Measurements from ENCODE around the gene USP5. TPM values are rescaled to one million over a fixed set of nuclear protein-coding genes. Genes with fewer than 3 reads are reported as not detected.

USP5 gene
- total RNA-seq, 2 experiments from 2014 or later, result 70.4 to 129 TPM

GRCh38 chr12:6894321-6894720 lies 42.4 kb downstream of the USP5 start:
- Histone ChIP-seq H3K9me2 (ENCODE audit: insufficient read depth, low read length) (no peaks in the 10 kb centered on the region), H3K27ac (ENCODE audit: low read depth, low read length, poor library complexity, severe bottlenecking) (no peak overlapping the region), H3K79me2 (ENCODE audit: insufficient read depth, low read depth, low read length) (no peaks in the 10 kb centered on the region), H3K4me1 (ENCODE audit: insufficient read depth, low read length, poor library complexity, severe bottlenecking) (peaks cover 19% of the 10 kb centered on the region), H3K4me2 (ENCODE audit: low read length) (no peak overlapping the region), H3K4me3 (ENCODE audit: low read depth, low read length, poor library complexity, severe bottlenecking) (no peak overlapping the region), H2AFZ (ENCODE audit: low read length) (no peak overlapping the region), H3K36me3 (ENCODE audit: insufficient read depth, low read length) (no peaks in the 10 kb centered on the region), H4K20me1 (ENCODE audit: insufficient read depth, low read length) (no peaks in the 10 kb centered on the region), H3K9me3 (ENCODE audit: low read length) (no peaks in the 10 kb centered on the region)
- no peak for DNase-seq (ENCODE audit: low spot score)
- POLR2A ChIA-PET, result interaction anchor here (0.6 kb wide), 1 partner anchor 14 kb away, joined by 5 read pairs; no protein-coding TSS in a partner anchor
- intact Hi-C loops (cut with micrococcal nuclease; ENCODE audit: unreplicated experiment), result no loop called here
- BruUV-seq (replicated peaks), result no TSS peak
- no peak for TF ChIP-seq EZH2phosphoT487 (IDR thresholded peaks at IDR 0.05; ENCODE audit: borderline replicate concordance, low read depth, low read length)
- TF ChIP-seq CTCF (conservative IDR thresholded peaks at IDR 0.05; ENCODE audit: low read length), result no peak
- CTCF ChIA-PET (ENCODE audit: unreplicated experiment), result no interaction called here

- no peak for TF ChIP-seq CTCF (conservative IDR thresholded peaks at IDR 0.05; ENCODE audit: low read length)
- TF ChIP-seq EZH2phosphoT487 (IDR thresholded peaks at IDR 0.05; ENCODE audit: borderline replicate concordance, low read depth, low read length), result no peak
- no peak overlapping the region for H3K27ac ChIP-seq (ENCODE audit: low read depth, low read length, poor library complexity, severe bottlenecking)
- POLR2A ChIA-PET, result interaction anchor here (1.1 kb wide), 1 partner anchor 25 kb away, joined by 3 read pairs; no protein-coding TSS in a partner anchor
- CTCF ChIA-PET (ENCODE audit: unreplicated experiment), result no interaction called here
- H3K79me2 ChIP-seq (ENCODE audit: insufficient read depth, low read depth, low read length), result no peaks in the 10 kb centered on the region
- no peaks in the 10 kb centered on the region for H3K36me3 ChIP-seq (ENCODE audit: insufficient read depth, low read length)
- H3K4me1 ChIP-seq (ENCODE audit: insufficient read depth, low read length, poor library complexity, severe bottlenecking), result peaks cover 4% of the 10 kb centered on the region
- BruUV-seq (replicated peaks), result no TSS peak
- no peaks in the 10 kb centered on the region for H3K9me2 ChIP-seq (ENCODE audit: insufficient read depth, low read length)
- no peaks in the 10 kb centered on the region for H3K9me3 ChIP-seq (ENCODE audit: low read length)
- intact Hi-C loops (cut with micrococcal nuclease; ENCODE audit: unreplicated experiment), result no loop called here
- H3K4me3 ChIP-seq (ENCODE audit: low read depth, low read length, poor library complexity, severe bottlenecking), result no peak overlapping the region
- H4K20me1 ChIP-seq (ENCODE audit: insufficient read depth, low read length), result no peaks in the 10 kb centered on the region
- H3K4me2 ChIP-seq (ENCODE audit: low read length), result no peak overlapping the region
- DNase-seq (ENCODE audit: low spot score), result no peak
- no peak overlapping the region for H2AFZ ChIP-seq (ENCODE audit: low read length)
These were observed 45.0 kb downstream of the USP5 start for GRCh38 chr12:6896846-6897435.

GRCh38 chr12:6899427-6899826 lies 47.5 kb downstream of the USP5 start:
- H3K36me3 ChIP-seq (ENCODE audit: insufficient read depth, low read length), result no peaks in the 10 kb centered on the region
- H3K9me2 ChIP-seq (ENCODE audit: insufficient read depth, low read length), result no peaks in the 10 kb centered on the region
- H3K27ac ChIP-seq (ENCODE audit: low read depth, low read length, poor library complexity, severe bottlenecking), result no peak overlapping the region
- ChIA-PET CTCF (ENCODE audit: unreplicated experiment) (no interaction called here), POLR2A (interaction anchor here (0.6 to 1.5 kb wide), 3 partner anchors 8 to 487 kb away, joined by 3 to 4 read pairs (median 3); no protein-coding TSS in a partner anchor)
- TF ChIP-seq EZH2phosphoT487 (IDR thresholded peaks at IDR 0.05; ENCODE audit: borderline replicate concordance, low read depth, low read length) (no peak), CTCF (conservative IDR thresholded peaks at IDR 0.05; ENCODE audit: low read length) (no peak)
- H3K9me3 ChIP-seq (ENCODE audit: low read length), result no peaks in the 10 kb centered on the region
- no peaks in the 10 kb centered on the region for H4K20me1 ChIP-seq (ENCODE audit: insufficient read depth, low read length)
- H3K4me2 ChIP-seq (ENCODE audit: low read length), result no peak overlapping the region
- no peaks in the 10 kb centered on the region for H3K79me2 ChIP-seq (ENCODE audit: insufficient read depth, low read depth, low read length)
- intact Hi-C loops (cut with micrococcal nuclease; ENCODE audit: unreplicated experiment), result no loop called here
- no peak for DNase-seq (ENCODE audit: low spot score)
- no peak overlapping the region for H3K4me3 ChIP-seq (ENCODE audit: low read depth, low read length, poor library complexity, severe bottlenecking)
- no peak overlapping the region for H2AFZ ChIP-seq (ENCODE audit: low read length)
- H3K4me1 ChIP-seq (ENCODE audit: insufficient read depth, low read length, poor library complexity, severe bottlenecking), result peaks cover 12% of the 10 kb centered on the region
- BruUV-seq (replicated peaks), result no TSS peak

All from OCI-LY7 (cell line).